DOHH2 (cell line): ENCODE data around the gene CYSRT1.

ENCODE experiments used
- EZH2phosphoT487 ChIP-seq: fragments of 200-600 bp; sonication (generic); IDR thresholded peaks from 2 replicates; pipeline ENCODE4 v1.6.1; 2017; ENCODE audit warnings: borderline replicate concordance, mild to moderate bottlenecking, antibody characterized with exemption, low read length, moderate library complexity, mixed read lengths
- TF ChIP-seq, protein P1 (sequence below): fragments of 200-600 bp; sonication (generic); IDR thresholded peaks from one replicate; pipeline ENCODE4 v1.5.1; 2014; ENCODE audit warnings: antibody characterized with exemption, mild to moderate bottlenecking, low read depth, low read length; ENCODE audit not compliant: poor library complexity, severe bottlenecking

DNA sequence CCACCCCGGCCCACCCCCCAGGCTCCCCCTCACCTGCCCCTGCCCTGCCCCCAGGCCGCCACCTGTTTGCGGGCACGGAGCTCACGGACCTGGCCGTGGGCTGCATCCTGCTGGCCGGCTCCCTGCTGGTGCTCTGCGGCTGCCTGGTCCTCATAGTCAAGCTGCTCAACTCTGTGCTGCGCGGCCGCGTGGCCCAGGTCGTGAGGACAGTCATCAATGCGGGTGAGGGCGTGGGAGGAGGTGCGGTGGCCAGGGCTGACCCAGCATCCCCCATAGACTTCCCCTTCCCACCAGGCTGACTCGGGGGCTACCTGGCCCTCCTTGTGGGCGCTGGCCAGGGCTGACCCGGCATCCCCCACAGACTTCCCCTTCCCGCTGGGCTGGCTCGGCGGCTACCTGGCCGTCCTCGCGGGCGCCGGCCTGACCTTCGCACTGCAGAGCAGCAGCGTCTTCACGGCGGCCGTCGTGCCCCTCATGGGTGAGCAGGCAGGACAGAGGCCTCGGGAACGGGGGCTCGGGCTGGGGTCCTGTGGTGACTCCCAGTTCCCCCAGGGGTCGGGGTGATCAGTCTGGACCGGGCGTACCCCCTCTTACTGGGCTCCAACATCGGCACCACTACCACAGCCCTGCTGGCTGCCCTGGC, 9.2 kb downstream of the CYSRT1 start:
- TF ChIP-seq, protein P1, sequence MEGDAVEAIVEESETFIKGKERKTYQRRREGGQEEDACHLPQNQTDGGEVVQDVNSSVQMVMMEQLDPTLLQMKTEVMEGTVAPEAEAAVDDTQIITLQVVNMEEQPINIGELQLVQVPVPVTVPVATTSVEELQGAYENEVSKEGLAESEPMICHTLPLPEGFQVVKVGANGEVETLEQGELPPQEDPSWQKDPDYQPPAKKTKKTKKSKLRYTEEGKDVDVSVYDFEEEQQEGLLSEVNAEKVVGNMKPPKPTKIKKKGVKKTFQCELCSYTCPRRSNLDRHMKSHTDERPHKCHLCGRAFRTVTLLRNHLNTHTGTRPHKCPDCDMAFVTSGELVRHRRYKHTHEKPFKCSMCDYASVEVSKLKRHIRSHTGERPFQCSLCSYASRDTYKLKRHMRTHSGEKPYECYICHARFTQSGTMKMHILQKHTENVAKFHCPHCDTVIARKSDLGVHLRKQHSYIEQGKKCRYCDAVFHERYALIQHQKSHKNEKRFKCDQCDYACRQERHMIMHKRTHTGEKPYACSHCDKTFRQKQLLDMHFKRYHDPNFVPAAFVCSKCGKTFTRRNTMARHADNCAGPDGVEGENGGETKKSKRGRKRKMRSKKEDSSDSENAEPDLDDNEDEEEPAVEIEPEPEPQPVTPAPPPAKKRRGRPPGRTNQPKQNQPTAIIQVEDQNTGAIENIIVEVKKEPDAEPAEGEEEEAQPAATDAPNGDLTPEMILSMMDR, result no peak
- no peak for TF ChIP-seq EZH2phosphoT487
